Vagina (tissue), 2 donors: ENCODE measurements around the gene MDFI. TPM values are rescaled to one million over a fixed set of nuclear protein-coding genes. Genes with fewer than 3 reads are reported as not detected.

Experiments
- DNase-seq, 2 donors: peaks; one replicate each; pipeline ENCODE4 v3.0.0-alpha.2; 2017; ENCODE audit errors: extremely low spot score in 2 of 2
- H3K27ac ChIP-seq: fragments of 200-600 bp; sonication (generic); one replicate; pipeline ENCODE4 v1.5.1; 2019
- H3K27me3 ChIP-seq: fragments of 200-600 bp; sonication (generic); one replicate; pipeline ENCODE4 v1.5.1; 2019
- H3K36me3 ChIP-seq, 2 donors: fragments of 200-600 bp; sonication (generic); one replicate each; pipeline ENCODE4 v1.5.1; 2017 to 2019
- H3K4me1 ChIP-seq: fragments of 200-600 bp; sonication (generic); one replicate; pipeline ENCODE4 v1.5.1; 2019
- H3K4me3 ChIP-seq, 2 donors: fragments of 200-600 bp; sonication (generic); 1 replicate in 1 of 2; 2 replicates in 1 of 2; pipeline ENCODE4 v1.5.1; 2016 to 2019
- H3K9me3 ChIP-seq: fragments of 200-600 bp; sonication (generic); one replicate; pipeline ENCODE4 v1.5.1; 2019
- CTCF ChIP-seq, 3 experiments: fragments of 450-650 bp in 2 of 3; fragments of 200-600 bp in 1 of 3; sonication (generic) in 1 of 3; IDR thresholded peaks; one replicate each; pipeline ENCODE4 v1.5.1; 2017 to 2019; ENCODE audit warnings: antibody characterized with exemption in 3 of 3, mild to moderate bottlenecking in 2 of 3, moderate library complexity in 2 of 3
- POLR2A ChIP-seq, 2 donors: fragments of 450-650 bp; IDR thresholded peaks; one replicate each; pipeline ENCODE4 v1.6.1; 2017; ENCODE audit warnings: antibody characterized with exemption in 2 of 2, mild to moderate bottlenecking in 2 of 2, moderate library complexity in 2 of 2
- POLR2AphosphoS5 ChIP-seq, 2 donors: sonication (generic); formaldehyde crosslinking; IDR thresholded peaks; one replicate each; pipeline ENCODE4 v1.9.0; 2017; ENCODE audit warnings: antibody characterized with exemption in 2 of 2, mild to moderate bottlenecking in 2 of 2, low read depth in 1 of 2; ENCODE audit not compliant: insufficient read depth in 1 of 2
- intact Hi-C: fragments of 100-400 bp; cut with DNase I; formaldehyde crosslinking; loops from one replicate; pipeline ENCODE4 v1.15.1; 2023
- total RNA-seq: library from RNA; depleted of rRNA; stranded (reverse); fragments of >200 nt; gene quantifications from one replicate; pipeline ENCODE4 v1.2.3, GENCODE V29; 2016

Gene MDFI
- total RNA-seq, result 37.3 TPM

- Histone ChIP-seq H3K9me3 (no peaks in the 10 kb centered on the region), H3K4me3 (peak within 1 kb of the TSS; percentile 51 to 62), H3K4me1 (peaks cover 41% of the 10 kb centered on the region), H3K27me3 (no peaks in the 10 kb centered on the region), H3K36me3 (no peaks in the 10 kb centered on the region), H3K27ac (peak within 1 kb of the TSS; percentile 47)
- intact Hi-C loops, result no loop called here
- TF ChIP-seq CTCF (IDR thresholded peaks at IDR 0.05), result no peak
- TF ChIP-seq POLR2AphosphoS5 (IDR thresholded peaks at IDR 0.05; ENCODE audit: insufficient read depth in 1 of 2, low read depth in 1 of 2), result no peak
- TF ChIP-seq POLR2A (IDR thresholded peaks at IDR 0.05), result no peak
- no peak for DNase-seq
Measured at GRCh38 chr6:41638002-41638934, at the start of gene MDFI. Gene MDFI, plus strand, starts transcription at chr6:41638468. Its CDS starts 282 bp downstream, at chr6:41638750.

GRCh38 chr6:41589223-41589622 lies 49.0 kb upstream of the MDFI start:
- intact Hi-C loops, result no loop called here
- no peak for DNase-seq
- Histone ChIP-seq H3K4me1 (peaks cover 10% of the 10 kb centered on the region), H3K4me3 (no peak overlapping the region), H3K27me3 (no peaks in the 10 kb centered on the region), H3K27ac (no peak overlapping the region), H3K36me3 (peaks cover 0 to 8% of the 10 kb centered on the region in 2 donors), H3K9me3 (no peaks in the 10 kb centered on the region)
- TF ChIP-seq POLR2AphosphoS5 (IDR thresholded peaks at IDR 0.05; ENCODE audit: insufficient read depth in 1 of 2, low read depth in 1 of 2) (no peak), CTCF (IDR thresholded peaks at IDR 0.05) (no peak), POLR2A (IDR thresholded peaks at IDR 0.05) (no peak)

- Histone ChIP-seq H3K27me3 (no peaks in the 10 kb centered on the region), H3K4me3 (no peak overlapping the region), H3K36me3 (peaks cover 0 to 8% of the 10 kb centered on the region in 2 donors), H3K9me3 (no peaks in the 10 kb centered on the region), H3K27ac (no peak overlapping the region), H3K4me1 (peaks cover 10% of the 10 kb centered on the region)
- DNase-seq, result no peak
- intact Hi-C loops, result loop anchor here (5.0 kb wide), 3 partner anchors 128 to 223 kb away; no protein-coding TSS in a partner anchor
- TF ChIP-seq POLR2AphosphoS5 (IDR thresholded peaks at IDR 0.05; ENCODE audit: insufficient read depth in 1 of 2, low read depth in 1 of 2) (no peak), POLR2A (IDR thresholded peaks at IDR 0.05) (no peak), CTCF (IDR thresholded peaks at IDR 0.05) (no peak)
Measured at GRCh38 chr6:41589636-41590622, 48.3 kb upstream of the MDFI start.

- intact Hi-C loops, result loop anchor here (5.0 kb wide), 3 partner anchors 129 to 224 kb away; no protein-coding TSS in a partner anchor
- Histone ChIP-seq H3K4me3 (no peak overlapping the region), H3K9me3 (no peaks in the 10 kb centered on the region), H3K36me3 (peaks cover 0 to 8% of the 10 kb centered on the region in 2 donors), H3K27me3 (no peaks in the 10 kb centered on the region), H3K27ac (no peak overlapping the region), H3K4me1 (peaks cover 11% of the 10 kb centered on the region)
- TF ChIP-seq POLR2AphosphoS5 (IDR thresholded peaks at IDR 0.05; ENCODE audit: insufficient read depth in 1 of 2, low read depth in 1 of 2) (no peak), CTCF (IDR thresholded peaks at IDR 0.05) (no peak), POLR2A (IDR thresholded peaks at IDR 0.05) (no peak)
- no peak for DNase-seq
Measured at GRCh38 chr6:41591122-41591521, 47.1 kb upstream of the MDFI start.
